ENCODE data around the gene MAP3K4.

- TF ChIP-seq CTCF (IDR thresholded peaks at IDR 0.05), result no peak
- no peak for TF ChIP-seq POLR2A (IDR thresholded peaks at IDR 0.05)
- TF ChIP-seq POLR2AphosphoS5 (IDR thresholded peaks at IDR 0.05), result no peak
Measured at GRCh38 chr6:161164182-161164625, 172.6 kb downstream of the MAP3K4 start.

Data from sigmoid colon (tissue), 4 donors.